ENCODE results near the gene NDUFS8.

The NDUFS8 gene

DNA sequence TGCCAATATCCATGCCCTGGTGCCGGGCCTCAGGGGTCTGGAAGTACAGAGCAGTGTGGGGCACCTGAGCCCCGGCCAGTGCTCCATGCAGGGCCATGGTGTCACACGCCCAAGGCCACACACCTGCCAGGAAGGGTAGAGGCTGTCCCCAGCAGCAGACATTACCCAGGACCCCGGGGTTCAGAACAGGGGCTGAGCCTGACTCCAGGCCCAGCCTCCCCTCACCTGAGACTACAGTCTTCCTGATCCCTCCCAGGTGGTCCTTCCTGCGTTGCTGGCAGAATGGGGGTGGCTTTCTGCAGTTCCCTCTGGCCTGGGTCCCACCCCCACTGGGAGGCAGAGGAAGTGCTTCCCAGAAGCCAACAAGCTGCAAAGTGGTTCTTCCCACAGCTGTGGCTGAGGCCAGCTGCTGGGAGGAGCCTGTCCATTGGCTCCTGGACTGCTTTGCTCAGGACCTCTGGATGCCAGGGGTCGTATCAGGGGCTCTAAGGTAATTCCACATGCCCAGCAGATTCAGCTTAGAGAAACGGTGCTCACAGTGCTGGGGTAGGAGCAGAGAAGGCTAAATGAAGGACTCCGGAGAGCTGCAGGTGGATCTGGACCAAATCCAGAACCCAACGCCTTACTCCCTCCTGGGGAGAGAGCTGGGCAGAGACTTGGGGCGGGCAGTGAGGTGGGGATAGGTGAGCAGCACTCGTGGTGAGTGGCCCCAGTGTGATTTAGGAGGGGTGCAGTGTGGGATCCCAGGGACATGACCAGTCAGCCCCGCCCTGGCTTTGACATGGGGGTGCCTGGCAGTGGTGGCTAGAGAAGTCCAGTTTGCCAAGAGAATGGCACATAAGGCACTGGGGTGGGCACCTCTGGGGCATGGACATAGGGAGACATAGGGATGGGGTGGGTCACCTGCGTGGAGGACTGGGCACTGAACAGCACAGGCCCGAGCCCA, 21.0 kb downstream of the NDUFS8 start:
- no peak for TF ChIP-seq ZNF274 (IDR thresholded peaks at IDR 0.05; ENCODE audit: low read depth, low read length)

DNA sequence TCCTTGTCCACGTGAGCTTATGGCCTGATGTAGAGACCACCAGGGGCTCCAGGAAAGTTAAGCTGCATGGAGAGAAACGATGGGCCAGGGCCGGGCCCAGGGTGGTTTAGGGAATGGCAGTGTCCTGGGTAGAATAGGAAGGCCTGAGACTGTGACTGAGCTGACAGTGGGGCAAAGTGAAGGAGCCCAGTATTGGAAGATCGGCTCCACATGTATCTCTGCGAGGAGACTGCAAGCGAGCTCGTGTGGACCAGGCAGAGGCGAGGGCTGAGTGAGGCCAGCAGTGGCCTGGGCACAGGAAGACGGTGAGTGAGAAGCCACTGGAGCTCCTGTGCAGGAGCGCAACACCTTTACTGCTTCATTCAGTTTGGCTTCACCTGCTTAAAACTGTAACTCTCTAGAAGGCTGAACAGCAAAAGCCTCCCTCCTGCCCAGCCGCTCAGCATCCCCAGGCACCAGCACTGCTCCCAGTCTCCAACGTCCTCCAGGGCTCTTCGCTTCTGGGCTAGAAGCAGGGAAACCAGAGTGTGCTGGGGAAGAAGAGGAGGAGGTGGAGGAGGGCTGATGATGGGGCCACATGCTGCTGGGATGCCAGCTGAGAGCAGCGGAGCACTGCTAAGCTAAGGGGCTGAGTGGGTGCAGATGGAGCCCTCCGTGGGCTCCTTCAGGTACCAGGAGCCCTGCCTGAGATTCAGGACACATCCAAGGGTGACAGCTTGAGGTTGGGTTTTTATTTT, 21.8 kb downstream of the NDUFS8 start:
- no peak for TF ChIP-seq ZNF274 (IDR thresholded peaks at IDR 0.05; ENCODE audit: low read depth, low read length)

More for the DNA sequence above, 21.0 kb downstream of the NDUFS8 start:
- no peak overlapping the region for H3K4me3 ChIP-seq (ENCODE audit: low read length)

DNA sequence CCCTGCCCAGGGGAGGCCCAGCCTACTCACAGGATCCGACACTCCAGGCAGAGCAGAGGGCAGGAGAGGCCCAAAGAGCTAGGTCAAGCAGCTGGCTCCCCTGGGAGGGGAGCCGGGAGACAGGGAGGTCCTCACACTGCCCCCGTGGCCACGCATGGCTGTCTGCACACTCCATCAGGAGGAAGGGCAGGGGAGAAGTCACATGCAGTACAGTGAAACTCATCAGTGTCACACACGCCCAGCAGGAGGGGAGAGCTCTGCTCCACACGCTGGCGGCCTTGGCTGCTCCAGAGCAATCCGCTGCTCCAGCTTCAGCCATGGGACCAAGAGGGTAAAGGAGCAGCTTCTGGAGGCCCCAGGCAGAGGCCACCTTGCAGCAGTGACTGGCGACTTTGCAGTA, 22.6 kb downstream of the NDUFS8 start:
- no peak for TF ChIP-seq ZNF274 (IDR thresholded peaks at IDR 0.05; ENCODE audit: low read depth, low read length)
- H3K4me3 ChIP-seq (ENCODE audit: low read length), result no peak overlapping the region

More for the DNA sequence above, 21.8 kb downstream of the NDUFS8 start:
- no peak overlapping the region for H3K4me3 ChIP-seq (ENCODE audit: low read length)

DNA sequence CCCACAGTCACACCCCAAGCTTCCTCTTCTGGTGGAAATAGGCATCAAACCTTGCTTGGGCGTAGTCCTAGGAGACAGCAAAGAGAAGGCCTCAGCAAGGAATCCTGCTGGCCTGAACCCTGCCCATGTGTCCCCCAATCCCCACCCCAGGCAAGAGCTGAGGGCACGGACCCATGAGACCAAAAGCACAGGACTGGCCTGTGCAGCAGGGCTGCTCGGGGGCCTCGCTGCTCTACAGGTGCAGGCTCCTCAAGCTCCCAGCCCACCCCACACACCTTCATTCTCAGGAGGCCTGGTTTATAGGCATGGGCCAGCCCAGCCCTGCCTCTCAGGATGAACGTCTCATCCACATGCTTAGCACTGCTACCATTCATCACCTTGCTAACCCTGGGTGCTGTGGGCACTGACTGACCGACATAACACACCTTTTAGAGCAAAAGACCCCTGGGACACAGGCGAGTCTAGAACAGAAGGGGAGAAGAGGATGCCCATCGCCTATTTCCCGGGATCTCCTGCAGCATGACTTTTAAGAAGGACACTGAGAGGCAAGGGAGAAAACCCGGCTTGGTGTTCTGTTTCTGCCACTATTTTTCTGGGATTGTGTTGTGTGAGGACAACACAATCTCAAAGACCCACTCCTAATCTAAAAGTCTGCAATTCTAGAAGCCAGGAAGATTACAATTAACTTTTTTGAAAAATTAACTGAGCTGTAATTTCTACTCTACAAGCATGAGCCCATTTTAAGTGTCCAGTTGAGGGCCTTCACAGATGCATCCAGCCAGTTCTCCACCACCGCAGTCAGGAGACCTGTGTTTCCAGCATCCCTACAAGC, 23.7 kb downstream of the NDUFS8 start:
- no peak overlapping the region for H3K4me3 ChIP-seq (ENCODE audit: low read length)
- TF ChIP-seq ZNF274 (IDR thresholded peaks at IDR 0.05; ENCODE audit: low read depth, low read length), result no peak

DNA sequence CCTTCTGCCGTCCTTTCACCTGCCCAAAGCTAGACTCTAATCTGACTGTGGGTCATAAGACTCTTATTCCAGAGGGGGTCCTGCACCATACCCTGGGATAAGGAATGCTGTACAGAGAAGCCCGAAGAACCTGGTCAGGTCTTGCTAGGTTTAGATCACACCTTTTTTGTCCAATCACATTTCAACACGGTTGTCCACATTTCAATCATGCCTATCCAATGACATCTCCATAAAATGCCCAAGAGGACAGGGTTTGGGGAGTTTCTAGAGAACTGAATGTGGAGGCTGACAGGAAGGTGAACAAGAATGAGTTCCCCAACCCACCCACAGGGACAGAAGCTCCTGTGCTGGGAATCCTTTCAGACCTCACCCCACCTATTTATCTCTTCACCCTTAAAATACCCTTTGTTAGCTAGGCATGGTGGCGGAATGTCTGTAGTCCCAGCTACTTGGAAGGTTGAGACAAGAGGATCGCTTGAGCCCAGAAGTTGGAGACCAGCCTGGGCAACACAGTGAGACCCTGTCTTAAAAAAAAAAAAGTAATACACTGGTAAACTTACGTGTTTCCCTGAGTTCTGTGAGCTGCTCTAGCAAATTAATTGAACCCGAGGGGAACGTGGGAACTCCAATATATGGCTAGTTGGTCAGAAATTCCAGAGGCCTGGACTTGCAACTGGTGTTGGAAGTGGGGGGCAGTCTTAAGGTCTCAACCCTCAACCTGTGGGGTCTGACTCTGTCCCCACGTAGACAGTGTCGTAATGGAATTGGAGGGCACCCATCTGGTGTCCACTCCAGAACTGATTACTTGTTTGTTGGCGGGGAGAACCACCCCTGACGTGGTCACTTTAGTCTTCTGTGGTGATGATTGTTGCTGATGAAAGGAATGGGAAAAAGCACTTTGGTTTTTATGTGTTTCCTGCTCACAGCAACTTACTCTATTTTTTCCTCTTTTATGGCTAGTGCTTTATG, 26.1 kb downstream of the NDUFS8 start:
- TF ChIP-seq ZNF274 (IDR thresholded peaks at IDR 0.05; ENCODE audit: low read depth, low read length), result no peak
- no peak overlapping the region for H3K4me3 ChIP-seq (ENCODE audit: low read length)

DNA sequence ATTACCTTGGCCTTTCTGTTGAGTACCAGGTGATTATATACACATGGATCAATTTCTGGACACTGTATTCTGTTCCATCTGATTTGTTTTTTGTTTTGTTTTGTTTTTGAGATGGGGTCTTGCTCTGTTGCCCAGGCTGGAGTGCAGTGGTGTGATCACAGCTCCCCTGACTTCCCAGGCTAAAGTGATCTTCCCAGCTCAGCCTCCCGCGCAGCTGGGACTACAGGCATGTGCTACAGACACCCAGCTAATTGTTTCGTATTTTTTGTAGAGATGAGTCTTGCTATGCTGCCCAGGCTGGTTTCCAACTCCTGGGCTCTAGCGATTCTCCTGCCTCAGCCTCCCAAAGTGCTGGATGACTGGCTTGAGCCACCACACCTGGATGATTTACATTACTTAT, 27.3 kb downstream of the NDUFS8 start:
- TF ChIP-seq ZNF274 (IDR thresholded peaks at IDR 0.05; ENCODE audit: low read depth, low read length), result no peak
- no peak overlapping the region for H3K4me3 ChIP-seq (ENCODE audit: low read length)

DNA sequence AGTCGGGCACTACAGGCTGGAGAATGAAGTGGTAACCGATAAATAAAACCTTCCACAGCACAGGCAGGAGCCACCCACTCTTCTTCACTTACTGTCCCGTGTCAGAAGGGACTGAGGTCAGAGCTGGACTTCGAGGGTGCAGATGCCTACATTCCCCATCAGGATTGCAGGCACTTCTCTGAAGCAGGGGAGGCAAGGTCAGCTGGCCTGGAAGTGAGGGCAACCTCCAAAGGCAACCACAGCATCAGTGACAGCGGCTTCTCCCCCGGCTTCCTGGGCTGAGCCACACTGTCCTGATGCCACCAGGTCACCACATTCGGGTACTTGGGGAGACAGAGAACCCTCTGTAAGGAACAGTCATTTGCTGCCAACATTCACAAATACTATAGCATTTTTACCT, 31.0 kb downstream of the NDUFS8 start:
- TF ChIP-seq ZNF274 (IDR thresholded peaks at IDR 0.05; ENCODE audit: low read depth, low read length), result no peak
- H3K4me3 ChIP-seq (ENCODE audit: low read length), result no peak overlapping the region

DNA sequence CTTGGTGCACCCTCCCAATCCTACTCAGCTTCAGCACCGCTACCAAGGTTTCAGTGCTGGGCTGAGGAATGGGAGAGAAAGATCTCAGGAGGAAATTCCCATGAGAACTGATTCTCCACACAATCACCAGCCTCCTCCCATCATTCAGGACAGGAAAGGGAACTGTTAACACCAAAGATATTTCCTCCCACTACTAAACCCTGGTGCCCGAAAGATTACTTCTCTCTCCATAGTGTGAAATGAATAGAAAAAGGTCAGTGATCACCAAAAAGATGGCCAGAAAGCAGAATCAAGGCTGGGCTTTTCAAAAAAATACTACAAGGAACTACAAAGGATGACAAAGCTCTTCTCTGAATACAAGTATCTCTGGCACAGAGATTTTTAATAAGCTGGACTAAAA, 34.4 kb downstream of the NDUFS8 start:
- no peak for TF ChIP-seq ZNF274 (IDR thresholded peaks at IDR 0.05; ENCODE audit: low read depth, low read length)
- H3K4me3 ChIP-seq (ENCODE audit: low read length), result no peak overlapping the region

DNA sequence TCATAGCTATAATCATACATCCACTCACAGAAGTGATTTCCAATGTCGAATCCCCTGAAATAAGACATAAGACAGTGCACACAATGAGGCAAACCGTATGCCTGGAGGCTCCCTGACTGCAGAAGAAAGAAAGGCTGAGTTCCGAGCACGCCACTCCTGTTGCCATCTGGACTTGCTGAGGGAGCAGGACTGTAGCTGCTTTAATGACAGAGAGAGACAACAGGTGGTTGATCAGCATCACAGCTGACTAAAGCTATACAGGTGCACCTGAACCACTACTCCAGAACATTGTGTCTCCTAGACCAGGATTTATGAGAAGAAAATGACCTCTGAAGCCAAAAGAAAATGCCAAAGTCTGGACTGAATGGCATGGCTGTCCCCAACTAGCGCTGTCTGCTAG, 35.4 kb downstream of the NDUFS8 start:
- TF ChIP-seq ZNF274 (IDR thresholded peaks at IDR 0.05; ENCODE audit: low read depth, low read length), result no peak

DNA sequence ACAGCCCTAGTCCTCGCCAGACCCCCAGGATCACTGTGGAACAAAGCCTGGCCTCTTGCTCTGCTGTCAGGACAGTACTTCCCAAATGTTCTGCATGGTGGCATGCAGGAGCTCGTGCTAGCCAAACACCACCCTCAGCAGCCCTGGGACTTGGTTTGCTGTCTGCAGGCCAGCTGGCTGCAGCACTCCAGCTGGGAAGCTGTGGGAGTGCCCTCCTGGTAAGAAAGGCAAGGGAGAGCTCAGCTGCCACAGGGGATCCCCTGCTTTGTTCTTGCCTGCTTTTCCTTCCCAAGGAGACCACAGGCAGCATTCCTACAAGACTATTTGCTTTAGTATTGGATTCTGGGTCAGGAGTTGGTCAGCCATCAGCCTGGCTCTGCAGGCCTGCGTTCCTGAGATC, 36.3 kb downstream of the NDUFS8 start:
- no peak for TF ChIP-seq ZNF274 (IDR thresholded peaks at IDR 0.05; ENCODE audit: low read depth, low read length)
- no peak overlapping the region for H3K4me3 ChIP-seq (ENCODE audit: low read length)

More for the DNA sequence above, 35.4 kb downstream of the NDUFS8 start:
- H3K4me3 ChIP-seq (ENCODE audit: low read length), result no peak overlapping the region

DNA sequence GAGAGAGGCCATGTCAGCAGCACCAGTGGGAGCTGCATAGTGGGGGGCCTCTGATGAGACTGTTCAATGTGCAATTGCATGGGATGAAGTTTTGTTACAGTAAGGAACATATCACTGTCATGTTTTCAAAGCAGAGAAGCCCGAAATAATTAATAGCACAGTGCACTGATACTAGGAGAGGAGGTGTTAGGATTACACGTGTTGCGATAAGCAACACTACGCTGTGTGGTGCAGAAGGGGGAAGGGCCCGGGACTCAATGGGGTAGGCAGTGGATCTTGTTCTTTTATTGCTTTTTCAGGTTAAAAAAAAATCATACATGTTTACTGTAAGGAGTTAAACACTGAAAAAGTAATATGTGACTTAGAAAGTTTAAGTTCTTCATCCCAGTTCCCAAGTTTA, 37.5 kb downstream of the NDUFS8 start:
- no peak overlapping the region for H3K4me3 ChIP-seq (ENCODE audit: low read length)
- no peak for TF ChIP-seq ZNF274 (IDR thresholded peaks at IDR 0.05; ENCODE audit: low read depth, low read length)

DNA sequence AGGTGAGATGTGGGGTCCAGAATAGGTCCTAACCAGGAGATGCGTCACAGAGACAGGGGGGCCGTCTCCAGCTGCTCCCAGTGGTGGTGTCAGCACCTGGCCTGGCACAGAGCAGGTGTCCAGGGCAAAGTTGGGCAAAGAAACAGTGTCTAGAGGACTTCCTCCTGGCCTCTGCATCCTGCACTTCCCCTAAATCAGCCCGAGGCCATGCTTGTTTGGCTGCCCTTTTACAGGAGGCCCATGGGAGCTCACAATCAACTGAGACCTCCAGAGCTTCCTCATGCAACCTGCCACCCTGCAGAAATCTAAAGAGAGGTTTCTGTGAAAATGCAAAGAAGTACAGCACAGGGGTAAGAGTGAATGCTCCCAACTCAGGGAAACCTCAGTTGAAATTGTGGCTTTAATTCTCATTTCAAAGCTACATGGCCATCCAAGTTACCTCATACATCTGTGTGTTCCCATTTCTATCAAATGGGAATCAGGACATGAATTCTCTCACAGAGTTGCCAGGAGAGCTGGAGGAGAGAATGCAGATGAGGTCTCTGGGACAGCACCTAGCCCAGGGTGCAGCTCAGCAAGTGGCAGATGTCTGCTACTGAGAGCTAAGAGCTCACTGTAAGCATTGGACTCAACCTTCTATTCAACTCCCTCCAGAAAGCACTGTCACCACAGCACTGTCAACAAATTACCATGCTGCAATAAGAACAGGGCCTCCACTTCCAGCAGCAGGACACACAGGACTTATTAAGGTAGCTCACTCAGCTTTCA, 41.0 kb downstream of the NDUFS8 start:
- TF ChIP-seq ZNF274 (IDR thresholded peaks at IDR 0.05; ENCODE audit: low read depth, low read length), result no peak
- no peak overlapping the region for H3K4me3 ChIP-seq (ENCODE audit: low read length)

Data from GM08714 (cell line).